Occipital lobe (tissue), 2 donors: Measurements from ENCODE around the gene GCA. TPM values are rescaled to one million over a fixed set of nuclear protein-coding genes. Genes with fewer than 3 reads are reported as not detected.

Experiments
- DNase-seq: peaks from one replicate; lab custom pipeline; 2025; lab: John Stamatoyannopoulos, UW
- total RNA-seq: library from RNA; depleted of rRNA; stranded (reverse); fragments of >200 nt; gene quantifications from one replicate; pipeline ENCODE4 v1.2.3, GENCODE V29; 2014

Gene GCA
- 39.6 TPM for total RNA-seq

GRCh38 chr2:162343824-162344616 lies at the start of gene GCA:
Gene GCA (plus strand): TSS chr2:162344132. CDS start chr2:162344249, 117 bp downstream.
- DNase-seq = peak; percentile 98

- DNase-seq = no peak
Measured at GRCh38 chr2:162295009-162295408, 48.9 kb upstream of the GCA start.

GRCh38 chr2:162297925-162298552 lies 45.9 kb upstream of the GCA start:
- no peak for DNase-seq

- DNase-seq = peak; percentile 57
Measured at GRCh38 chr2:162298669-162299335, 45.1 kb upstream of the GCA start.

- DNase-seq = no peak
Measured at GRCh38 chr2:162300266-162300665, 43.7 kb upstream of the GCA start.

- DNase-seq = no peak
Measured at GRCh38 chr2:162301151-162301804, 42.7 kb upstream of the GCA start.

- no peak for DNase-seq
Measured at GRCh38 chr2:162301877-162302276, 42.1 kb upstream of the GCA start.

- no peak for DNase-seq
Measured at GRCh38 chr2:162305901-162306300, 38.0 kb upstream of the GCA start.

- no peak for DNase-seq
Measured at GRCh38 chr2:162308747-162309503, 35.0 kb upstream of the GCA start.

GRCh38 chr2:162312853-162313252 lies 31.1 kb upstream of the GCA start:
- no peak for DNase-seq

- no peak for DNase-seq
Measured at GRCh38 chr2:162315938-162316337, 28.0 kb upstream of the GCA start.

- DNase-seq = no peak
Measured at GRCh38 chr2:162316590-162316989, 27.3 kb upstream of the GCA start.

GRCh38 chr2:162317058-162317742 lies 26.7 kb upstream of the GCA start:
- no peak for DNase-seq

- no peak for DNase-seq
Measured at GRCh38 chr2:162317861-162318327, 26.0 kb upstream of the GCA start.

- peak; percentile 48 for DNase-seq
Measured at GRCh38 chr2:162318328-162319180, 25.4 kb upstream of the GCA start, which contains the start of gene IFIH1. Gene IFIH1 (minus strand): TSS chr2:162318684. CDS start chr2:162318307, 377 bp downstream.

GRCh38 chr2:162320864-162321517 lies 22.9 kb upstream of the GCA start:
- DNase-seq = no peak

GRCh38 chr2:162324953-162325352 lies 19.0 kb upstream of the GCA start:
- no peak for DNase-seq

- DNase-seq = no peak
Measured at GRCh38 chr2:162327134-162327769, 16.7 kb upstream of the GCA start.
